SU-DHL-6 (cell line): ENCODE data around the gene KLHL29.

Source experiments
- H2AFZ ChIP-seq: fragments of 200-600 bp; sonication (generic); 2 replicates; pipeline ENCODE4 v1.6.1; 2014; ENCODE audit warnings: low read depth, mild to moderate bottlenecking, moderate library complexity, mixed read lengths, antibody characterized with exemption, low read length; ENCODE audit not compliant: severe bottlenecking
- H3F3A ChIP-seq: fragments of 200-600 bp; shearing (Covaris generic); 2 replicates; pipeline ENCODE4 v1.6.0; 2016; ENCODE audit warnings: antibody characterized with exemption, mild to moderate bottlenecking; ENCODE audit not compliant: insufficient read depth
- H3K27ac ChIP-seq: fragments of 200-600 bp; sonication (generic); 2 replicates; pipeline ENCODE4 v1.5.1; 2016; ENCODE audit warnings: low read depth, mild to moderate bottlenecking, low read length, moderate library complexity, mixed read lengths
- H3K27me3 ChIP-seq: fragments of 200-600 bp; sonication (generic), shearing (Covaris generic); 2 replicates; pipeline ENCODE4 v1.6.0; 2014; ENCODE audit warnings: mild to moderate bottlenecking, low read length
- H3K36me3 ChIP-seq: fragments of 200-600 bp; sonication (generic); 2 replicates; pipeline ENCODE4 v1.6.1; 2014; ENCODE audit warnings: mild to moderate bottlenecking, low read length, mixed read lengths
- H3K4me2 ChIP-seq: fragments of 300-600, 200-600 bp; shearing (Covaris generic), sonication (generic); 2 replicates; pipeline ENCODE4 v1.6.0; 2014; ENCODE audit warnings: low read length, low read depth, mild to moderate bottlenecking; ENCODE audit not compliant: poor library complexity, severe bottlenecking
- H3K4me3 ChIP-seq: fragments of 200-600 bp; sonication (generic); 2 replicates; pipeline ENCODE4 v1.5.1; 2014; ENCODE audit warnings: antibody characterized with exemption, low read length, mild to moderate bottlenecking, mixed read lengths; ENCODE audit not compliant: insufficient read depth, poor library complexity, severe bottlenecking
- H3K79me2 ChIP-seq: fragments of 200-600 bp; sonication (generic); 2 replicates; pipeline ENCODE4 v1.6.1; 2014; ENCODE audit warnings: mild to moderate bottlenecking, low read length, moderate library complexity; ENCODE audit not compliant: insufficient read depth
- H3K9ac ChIP-seq: fragments of 200-600 bp; sonication (generic); 2 replicates; pipeline ENCODE4 v1.7.0; 2014; ENCODE audit warnings: mild to moderate bottlenecking, low read length
- H3K9me2 ChIP-seq: fragments of 200-600 bp; sonication (generic); replicated peaks from 2 replicates; pipeline ENCODE4 v1.6.1; 2014; ENCODE audit warnings: low read length; ENCODE audit not compliant: insufficient read depth
- H3K9me3 ChIP-seq: fragments of 200-600 bp; sonication (generic); 2 replicates; pipeline ENCODE4 v1.6.1; 2014; ENCODE audit warnings: low read length, mixed read lengths; ENCODE audit not compliant: insufficient read depth
- H4K20me1 ChIP-seq: fragments of 200-600 bp; sonication (generic); 2 replicates; pipeline ENCODE4 v1.6.1; 2014; ENCODE audit warnings: low read depth, mild to moderate bottlenecking, antibody characterized with exemption, low read length, moderate library complexity, mixed read lengths
- CTCF ChIP-seq: fragments of 200-600 bp; sonication (generic); IDR thresholded peaks from one replicate; pipeline ENCODE4 v1.5.1; 2017; ENCODE audit warnings: antibody characterized with exemption, mild to moderate bottlenecking, low read length, moderate library complexity; ENCODE audit not compliant: insufficient read depth, poor library complexity, severe bottlenecking
- EZH2phosphoT487 ChIP-seq: fragments of 200-600 bp; sonication (generic), shearing (Covaris generic); conservative IDR thresholded peaks from 2 replicates; pipeline ENCODE4 v1.6.1; 2018; ENCODE audit warnings: mild to moderate bottlenecking, antibody characterized with exemption, low read length, moderate library complexity, mixed read lengths

KLHL29 gene

GRCh38 chr2:23611839-23612238, 226.9 kb downstream of the KLHL29 start:
- Histone ChIP-seq H3K36me3 (no peaks in the 10 kb centered on the region), H2AFZ (no peak overlapping the region), H3K79me2 (no peaks in the 10 kb centered on the region), H4K20me1 (no peaks in the 10 kb centered on the region), H3K27ac (no peak overlapping the region), H3K27me3 (no peaks in the 10 kb centered on the region), H3F3A (no peaks in the 10 kb centered on the region), H3K9me2 (no peaks in the 10 kb centered on the region), H3K4me3 (no peak overlapping the region), H3K4me2 (no peak overlapping the region), H3K9ac (no peak overlapping the region), H3K9me3 (no peaks in the 10 kb centered on the region)
- TF ChIP-seq EZH2phosphoT487 (no peak), CTCF (no peak)

DNA sequence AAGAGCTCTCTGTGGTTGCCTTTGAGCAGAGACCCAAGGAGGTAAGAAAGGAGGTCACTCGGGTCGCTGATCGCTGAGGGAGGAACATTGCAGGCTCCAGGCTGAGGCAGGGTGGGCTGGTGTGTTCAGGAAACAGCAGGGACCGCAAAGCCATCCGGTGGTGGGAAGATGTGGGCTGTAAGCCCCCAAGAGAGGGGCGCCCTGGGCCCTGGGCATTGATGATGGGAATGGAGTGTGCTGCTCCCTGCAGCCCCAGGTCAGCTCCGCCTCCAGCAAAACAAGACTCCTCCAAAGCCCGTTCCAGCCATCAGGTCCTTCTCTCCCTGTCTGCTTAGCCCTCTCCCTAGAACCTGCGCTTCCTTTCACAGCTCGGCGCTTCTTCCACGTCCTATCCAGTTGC, 229.7 kb downstream of the KLHL29 start:
- Histone ChIP-seq H3K27ac (no peak overlapping the region), H3F3A (no peaks in the 10 kb centered on the region), H3K27me3 (no peaks in the 10 kb centered on the region), H3K36me3 (no peaks in the 10 kb centered on the region), H3K4me2 (no peak overlapping the region), H3K4me3 (no peak overlapping the region), H3K9me3 (no peaks in the 10 kb centered on the region), H3K9me2 (no peaks in the 10 kb centered on the region), H3K79me2 (no peaks in the 10 kb centered on the region), H3K9ac (no peak overlapping the region), H4K20me1 (no peaks in the 10 kb centered on the region), H2AFZ (no peak overlapping the region)
- TF ChIP-seq CTCF (no peak), EZH2phosphoT487 (no peak)

GRCh38 chr2:23615216-23616020, 230.4 kb downstream of the KLHL29 start:
- no peaks in the 10 kb centered on the region for H3K9me2 ChIP-seq
- H3K27ac ChIP-seq: no peak overlapping the region
- no peak overlapping the region for H3K4me3 ChIP-seq
- H3K9ac ChIP-seq: no peak overlapping the region
- TF ChIP-seq EZH2phosphoT487: no peak
- TF ChIP-seq CTCF: no peak
- H4K20me1 ChIP-seq: no peaks in the 10 kb centered on the region
- no peaks in the 10 kb centered on the region for H3K36me3 ChIP-seq
- no peak overlapping the region for H2AFZ ChIP-seq
- no peak overlapping the region for H3K4me2 ChIP-seq
- no peaks in the 10 kb centered on the region for H3K27me3 ChIP-seq
- no peaks in the 10 kb centered on the region for H3K9me3 ChIP-seq
- no peaks in the 10 kb centered on the region for H3K79me2 ChIP-seq
- H3F3A ChIP-seq: no peaks in the 10 kb centered on the region
